HL-60 (cell line): ENCODE results near the gene MAP2K4.
"Not testable (repeated sequence)": the region's sequence is repeated elsewhere in the genome, so short reads cannot be mapped to it uniquely, and the experiment has no call there.

Source experiments
- DNase-seq, 2 experiments: peaks; one replicate each; pipeline ENCODE4 v3.0.0-alpha.2; 2010 to 2020; ENCODE audit warnings: low read depth in 1 of 2, low spot score in 1 of 2
- H3K27ac ChIP-seq: fragments of 250-450 bp; sonication (Bioruptor Pico); replicated peaks from 2 replicates; pipeline ENCODE4 v1.5.1; 2020; ENCODE audit warnings: mild to moderate bottlenecking, moderate library complexity
- H3K27me3 ChIP-seq: fragments of 250-450 bp; sonication (Bioruptor Pico); 2 replicates; pipeline ENCODE4 v1.5.1; 2021; ENCODE audit warnings: mild to moderate bottlenecking, moderate library complexity; ENCODE audit not compliant: insufficient read depth, poor library complexity, severe bottlenecking
- H3K4me3 ChIP-seq: replicated peaks from 2 replicates; pipeline ENCODE4 v1.5.1; 2011; ENCODE audit warnings: mild to moderate bottlenecking, control low read depth, low read length; ENCODE audit not compliant: insufficient read depth
- CTCF ChIP-seq: IDR thresholded peaks from one replicate; pipeline ENCODE4 v1.5.1; 2011; ENCODE audit warnings: low read length, control low read depth, inconsistent platforms; ENCODE audit not compliant: insufficient read depth
- GABPA ChIP-seq: IDR thresholded peaks from 2 replicates; pipeline ENCODE4 v1.6.1; 2012; ENCODE audit warnings: low read depth
- POLR2AphosphoS5 ChIP-seq: IDR thresholded peaks from 2 replicates; pipeline ENCODE4 v1.6.1; 2012; ENCODE audit warnings: low read depth
- REST ChIP-seq: IDR thresholded peaks from 2 replicates; pipeline ENCODE4 v1.6.1; 2012; ENCODE audit warnings: low read depth; ENCODE audit not compliant: insufficient replicate concordance
- SPI1 ChIP-seq: IDR thresholded peaks from 2 replicates; pipeline ENCODE4 v1.6.1; 2012; ENCODE audit warnings: low read depth, mild to moderate bottlenecking, borderline replicate concordance
- long read RNA-seq: library from polyadenylated mRNA; unstranded; transcript quantifications from one replicate; pipeline ENCODE4 v2.0.0, GENCODE V29; 2020

The MAP2K4 gene
- long read RNA-seq, partial matches to known transcripts, result 5 of 6 reads
- long read RNA-seq, other reads (novel, unspliced or antisense), result 1 of 6 reads

DNA sequence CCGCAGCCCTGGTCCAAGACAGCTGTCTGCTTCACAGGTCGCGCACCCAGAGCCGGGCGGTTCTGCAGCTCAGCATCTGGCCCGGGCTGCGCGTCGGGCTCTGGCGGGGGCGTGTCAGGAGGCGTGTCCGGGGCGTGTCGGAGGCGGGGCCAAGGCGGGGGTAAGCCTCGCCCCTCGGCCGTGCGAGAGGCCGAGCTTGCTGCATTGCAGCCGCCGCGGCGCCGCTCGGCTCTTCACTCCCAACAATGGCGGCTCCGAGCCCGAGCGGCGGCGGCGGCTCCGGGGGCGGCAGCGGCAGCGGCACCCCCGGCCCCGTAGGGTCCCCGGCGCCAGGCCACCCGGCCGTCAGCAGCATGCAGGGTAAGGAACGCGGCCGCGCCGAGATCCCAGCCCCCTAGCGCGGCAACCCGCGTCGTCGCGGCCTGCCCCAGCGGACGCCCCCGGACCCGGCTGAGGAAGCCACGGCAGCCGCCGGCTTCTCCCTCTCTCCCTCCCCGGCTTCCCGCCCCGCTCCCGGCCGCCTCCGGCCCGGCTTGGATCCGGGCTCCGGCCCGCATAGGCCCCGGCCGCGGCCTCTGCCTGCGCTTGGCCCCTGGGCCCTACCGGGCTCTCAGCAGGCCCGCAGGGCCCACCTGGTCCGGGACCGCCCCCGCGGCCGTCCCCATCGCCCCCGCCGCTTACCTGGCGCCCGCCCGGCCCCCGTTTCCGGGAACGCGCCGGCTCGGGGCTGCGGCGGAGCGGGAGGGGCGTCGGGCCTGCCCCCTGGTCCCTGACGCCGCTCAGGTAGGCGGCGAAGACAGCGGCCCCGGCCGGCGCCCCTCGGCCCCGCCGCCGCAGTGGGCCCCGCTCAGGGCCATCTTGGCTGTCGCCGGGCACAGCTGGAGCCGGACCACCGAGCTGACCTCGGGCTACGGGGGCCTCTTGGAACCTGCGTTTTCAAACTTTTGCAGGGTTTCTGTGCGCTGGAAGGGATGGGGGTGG is at the start of gene MAP2K4:
TSS of gene MAP2K4 (plus strand) at position 236 of the 981 bp plus-strand sequence. CDS start at position 246, 10 bp downstream.
- peak; percentile 51 to 57 for DNase-seq
- no peak for TF ChIP-seq GABPA
- TF ChIP-seq REST, result no peak
- TF ChIP-seq SPI1, result no peak
- no peak for TF ChIP-seq CTCF
- TF ChIP-seq POLR2AphosphoS5, result no peak
- Histone ChIP-seq H3K27ac (no peak within 1 kb of the TSS), H3K4me3 (peak within 1 kb of the TSS; percentile 51), H3K27me3 (no peaks in the 10 kb centered on the region)

- H3K4me3 ChIP-seq, DNase-seq, H3K27ac ChIP-seq, H3K27me3 ChIP-seq: not testable (repeated sequence)
Observed at GRCh38 chr17:11972741-11973140, 47.9 kb upstream of the MAP2K4 start.

GRCh38 chr17:11979795-11980194 is 40.9 kb upstream of the MAP2K4 start:
- H3K4me3 ChIP-seq, result no peak overlapping the region
- no peak overlapping the region for H3K27ac ChIP-seq
- DNase-seq, result no peak
- H3K27me3 ChIP-seq, result no peaks in the 10 kb centered on the region
- TF ChIP-seq POLR2AphosphoS5, result no peak
- no peak for TF ChIP-seq CTCF
- no peak for TF ChIP-seq REST
- TF ChIP-seq GABPA, result no peak
- no peak for TF ChIP-seq SPI1

DNA sequence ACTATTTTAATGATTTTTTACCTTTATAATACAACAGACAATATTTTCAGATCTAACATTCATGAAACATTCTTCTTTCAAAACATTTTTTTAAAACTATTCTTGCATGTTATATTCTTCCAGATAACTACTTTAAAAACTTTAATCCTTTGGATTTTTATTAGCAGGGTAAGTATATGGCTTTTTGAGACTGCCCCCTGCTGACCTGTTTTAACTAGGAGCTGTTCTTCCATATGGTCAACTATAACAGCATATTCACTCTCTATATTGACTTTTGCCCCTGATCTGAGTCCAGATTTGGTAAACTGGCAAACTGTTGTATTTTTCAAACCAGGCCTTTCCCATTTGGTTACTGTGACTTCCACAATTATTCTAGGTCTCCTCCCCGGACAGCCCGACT is 39.9 kb upstream of the MAP2K4 start:
- no peak for DNase-seq
- H3K27me3 ChIP-seq, result no peaks in the 10 kb centered on the region
- no peak for TF ChIP-seq GABPA
- TF ChIP-seq REST, result no peak
- no peak for TF ChIP-seq SPI1
- TF ChIP-seq CTCF, result no peak
- no peak for TF ChIP-seq POLR2AphosphoS5

More for the DNA sequence above, 39.9 kb upstream of the MAP2K4 start:
- no peak overlapping the region for H3K4me3 ChIP-seq
- H3K27ac ChIP-seq, result no peak overlapping the region
